Measurements from ENCODE around the gene PDE3B.

GRCh38 chr11:14645015-14645912 lies 1.7 kb downstream of the PDE3B start:
- TF ChIP-seq POLR2A (IDR thresholded peaks at IDR 0.05; ENCODE audit: low read depth, low read length) (no peak), CTCF (conservative IDR thresholded peaks at IDR 0.05; ENCODE audit: low read depth, low read length) (no peak), RAD21 (IDR thresholded peaks at IDR 0.05; ENCODE audit: low read length) (no peak), CHD1 (IDR thresholded peaks at IDR 0.05; ENCODE audit: low read depth, low read length) (no peak), MAZ (IDR thresholded peaks at IDR 0.05; ENCODE audit: borderline replicate concordance, low read depth, low read length) (no peak), MAFK (IDR thresholded peaks at IDR 0.05; ENCODE audit: low read depth, low read length) (no peak)

Measured in IMR-90 (cell line).